AG04450 (cell line): Measurements from ENCODE around the gene PTCSC3. TPM values are rescaled to one million over a fixed set of nuclear protein-coding genes. Genes with fewer than 3 reads are reported as not detected.

Experiments used
- CTCF ChIA-PET: fragments of 300-600, 350-600 bp; formaldehyde crosslinking; extraction: SDS; loops from one replicate; lab custom pipeline; 2022; ENCODE audit warnings: antibody characterized with exemption, inconsistent platforms; lab: Charles Lee
- POLR2A ChIA-PET: fragments of 350-600 bp; formaldehyde crosslinking; extraction: SDS; loops from one replicate; lab custom pipeline; 2021; ENCODE audit warnings: antibody characterized with exemption, inconsistent platforms; lab: Yijun Ruan, JAX
- DNase-seq: peaks from one replicate; pipeline ENCODE4 v3.0.0-alpha.2; 2011; ENCODE audit warnings: low read depth, low spot score
- H3K27ac ChIP-seq: one replicate; pipeline ENCODE4 v1.5.1; 2012; ENCODE audit warnings: low read depth, low read length, control low read depth
- H3K27me3 ChIP-seq: one replicate; pipeline ENCODE4 v1.6.0; 2012; ENCODE audit warnings: low read length; ENCODE audit not compliant: control insufficient read depth, insufficient read depth
- H3K4me3 ChIP-seq: 2 replicates; pipeline ENCODE4 v1.5.1; 2011; ENCODE audit warnings: mild to moderate bottlenecking, low read depth, low read length, control low read depth
- H3K9me3 ChIP-seq: 2 replicates; pipeline ENCODE4 v1.5.1; 2012; ENCODE audit warnings: low read length; ENCODE audit not compliant: control insufficient read depth, insufficient read depth
- polyA plus RNA-seq: library from polyadenylated mRNA; depleted of rRNA; stranded (reverse); fragments of >200 nt; gene quantifications from 2 replicates; pipeline ENCODE4 v1.2.3, GENCODE V29; 2011; rRNA removed
- TF ChIP-seq, protein P1 (sequence below): IDR thresholded peaks from 2 replicates; pipeline ENCODE4 v1.5.1; 2011; ENCODE audit warnings: low read depth, low read length, control low read depth, inconsistent platforms

PTCSC3 gene
- polyA plus RNA-seq, 1 experiment, result not detected

- CTCF ChIA-PET, result interaction anchor here (0.7 kb wide), 1 partner anchor 15 kb away, joined by 3 read pairs; no protein-coding TSS in a partner anchor
- no peak for DNase-seq
- TF ChIP-seq, protein P1, sequence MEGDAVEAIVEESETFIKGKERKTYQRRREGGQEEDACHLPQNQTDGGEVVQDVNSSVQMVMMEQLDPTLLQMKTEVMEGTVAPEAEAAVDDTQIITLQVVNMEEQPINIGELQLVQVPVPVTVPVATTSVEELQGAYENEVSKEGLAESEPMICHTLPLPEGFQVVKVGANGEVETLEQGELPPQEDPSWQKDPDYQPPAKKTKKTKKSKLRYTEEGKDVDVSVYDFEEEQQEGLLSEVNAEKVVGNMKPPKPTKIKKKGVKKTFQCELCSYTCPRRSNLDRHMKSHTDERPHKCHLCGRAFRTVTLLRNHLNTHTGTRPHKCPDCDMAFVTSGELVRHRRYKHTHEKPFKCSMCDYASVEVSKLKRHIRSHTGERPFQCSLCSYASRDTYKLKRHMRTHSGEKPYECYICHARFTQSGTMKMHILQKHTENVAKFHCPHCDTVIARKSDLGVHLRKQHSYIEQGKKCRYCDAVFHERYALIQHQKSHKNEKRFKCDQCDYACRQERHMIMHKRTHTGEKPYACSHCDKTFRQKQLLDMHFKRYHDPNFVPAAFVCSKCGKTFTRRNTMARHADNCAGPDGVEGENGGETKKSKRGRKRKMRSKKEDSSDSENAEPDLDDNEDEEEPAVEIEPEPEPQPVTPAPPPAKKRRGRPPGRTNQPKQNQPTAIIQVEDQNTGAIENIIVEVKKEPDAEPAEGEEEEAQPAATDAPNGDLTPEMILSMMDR, result no peak
- Histone ChIP-seq H3K4me3 (no peak overlapping the region), H3K27ac (no peak overlapping the region), H3K9me3 (no peaks in the 10 kb centered on the region), H3K27me3 (no peaks in the 10 kb centered on the region)
- POLR2A ChIA-PET, result no interaction called here
These were observed 90.7 kb downstream of the PTCSC3 start for GRCh38 chr14:36085861-36086260.

Other genes starting within 250 kb of the PTCSC3 start
- gene MBIP, start 143.9 kb upstream of the PTCSC3 start, polyA plus RNA-seq, result 25.6 and 36.8 TPM in 2 replicates